ENCODE results near the gene ADORA2A.

DNA sequence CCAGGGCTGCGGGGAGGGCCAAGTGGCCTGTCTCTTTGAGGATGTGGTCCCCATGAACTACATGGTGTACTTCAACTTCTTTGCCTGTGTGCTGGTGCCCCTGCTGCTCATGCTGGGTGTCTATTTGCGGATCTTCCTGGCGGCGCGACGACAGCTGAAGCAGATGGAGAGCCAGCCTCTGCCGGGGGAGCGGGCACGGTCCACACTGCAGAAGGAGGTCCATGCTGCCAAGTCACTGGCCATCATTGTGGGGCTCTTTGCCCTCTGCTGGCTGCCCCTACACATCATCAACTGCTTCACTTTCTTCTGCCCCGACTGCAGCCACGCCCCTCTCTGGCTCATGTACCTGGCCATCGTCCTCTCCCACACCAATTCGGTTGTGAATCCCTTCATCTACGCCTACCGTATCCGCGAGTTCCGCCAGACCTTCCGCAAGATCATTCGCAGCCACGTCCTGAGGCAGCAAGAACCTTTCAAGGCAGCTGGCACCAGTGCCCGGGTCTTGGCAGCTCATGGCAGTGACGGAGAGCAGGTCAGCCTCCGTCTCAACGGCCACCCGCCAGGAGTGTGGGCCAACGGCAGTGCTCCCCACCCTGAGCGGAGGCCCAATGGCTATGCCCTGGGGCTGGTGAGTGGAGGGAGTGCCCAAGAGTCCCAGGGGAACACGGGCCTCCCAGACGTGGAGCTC lies 13.5 kb downstream of the ADORA2A start:
- TF ChIP-seq, protein P1, sequence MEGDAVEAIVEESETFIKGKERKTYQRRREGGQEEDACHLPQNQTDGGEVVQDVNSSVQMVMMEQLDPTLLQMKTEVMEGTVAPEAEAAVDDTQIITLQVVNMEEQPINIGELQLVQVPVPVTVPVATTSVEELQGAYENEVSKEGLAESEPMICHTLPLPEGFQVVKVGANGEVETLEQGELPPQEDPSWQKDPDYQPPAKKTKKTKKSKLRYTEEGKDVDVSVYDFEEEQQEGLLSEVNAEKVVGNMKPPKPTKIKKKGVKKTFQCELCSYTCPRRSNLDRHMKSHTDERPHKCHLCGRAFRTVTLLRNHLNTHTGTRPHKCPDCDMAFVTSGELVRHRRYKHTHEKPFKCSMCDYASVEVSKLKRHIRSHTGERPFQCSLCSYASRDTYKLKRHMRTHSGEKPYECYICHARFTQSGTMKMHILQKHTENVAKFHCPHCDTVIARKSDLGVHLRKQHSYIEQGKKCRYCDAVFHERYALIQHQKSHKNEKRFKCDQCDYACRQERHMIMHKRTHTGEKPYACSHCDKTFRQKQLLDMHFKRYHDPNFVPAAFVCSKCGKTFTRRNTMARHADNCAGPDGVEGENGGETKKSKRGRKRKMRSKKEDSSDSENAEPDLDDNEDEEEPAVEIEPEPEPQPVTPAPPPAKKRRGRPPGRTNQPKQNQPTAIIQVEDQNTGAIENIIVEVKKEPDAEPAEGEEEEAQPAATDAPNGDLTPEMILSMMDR (IDR thresholded peaks at IDR 0.05): no peak
- TF ChIP-seq ZFX (IDR thresholded peaks at IDR 0.05; ENCODE audit: borderline replicate concordance): no peak

Data from 22Rv1 (cell line).